Measurements from ENCODE around the gene CTRB2. TPM values are rescaled to one million over a fixed set of nuclear protein-coding genes. Genes with fewer than 3 reads are reported as not detected.
A peak's percentile ranks its signal among the peaks of the same experiment; 100 is the strongest.

The CTRB2 gene
- total RNA-seq: not detected in 2 replicates

- DNase-seq (ENCODE audit: low read depth in 2 of 2): no peak
Observed at GRCh38 chr16:75206749-75207451, at the start of gene CTRB2. Gene CTRB2 (minus strand): TSS chr16:75207161. CDS start chr16:75207141, 20 bp downstream.

GRCh38 chr16:75256059-75256571 is 49.2 kb upstream of the CTRB2 start:
- peak in 1 of 2 donors; percentile 70 for DNase-seq (ENCODE audit: low read depth in 2 of 2)

- peak in 1 of 2 donors; percentile 79 for DNase-seq (ENCODE audit: low read depth in 2 of 2)
Observed at GRCh38 chr16:75254359-75254837, 47.4 kb upstream of the CTRB2 start.

GRCh38 chr16:75252946-75253911 is 46.3 kb upstream of the CTRB2 start:
- DNase-seq (ENCODE audit: low read depth in 2 of 2): peak in 1 of 2 donors; percentile 66

- no peak for DNase-seq (ENCODE audit: low read depth in 2 of 2)
Observed at GRCh38 chr16:75252049-75252864, 45.3 kb upstream of the CTRB2 start.

GRCh38 chr16:75251280-75252048 is 44.5 kb upstream of the CTRB2 start, which contains the start of gene BCAR1:
Gene BCAR1 (minus strand): TSS chr16:75251624. CDS start chr16:75251482, 142 bp downstream.
- peak; percentile 65 to 94 for DNase-seq (ENCODE audit: low read depth in 2 of 2)

GRCh38 chr16:75250809-75251279 is 43.9 kb upstream of the CTRB2 start:
- DNase-seq (ENCODE audit: low read depth in 2 of 2): peak in 1 of 2 donors; percentile 60

GRCh38 chr16:75250089-75250808 is 43.3 kb upstream of the CTRB2 start:
- no peak for DNase-seq (ENCODE audit: low read depth in 2 of 2)

GRCh38 chr16:75249441-75249840 is 42.5 kb upstream of the CTRB2 start:
- no peak for DNase-seq (ENCODE audit: low read depth in 2 of 2)

GRCh38 chr16:75248536-75249380 is 41.8 kb upstream of the CTRB2 start:
- DNase-seq (ENCODE audit: low read depth in 2 of 2): no peak

- DNase-seq (ENCODE audit: low read depth in 2 of 2): peak in 1 of 2 donors; percentile 62
Observed at GRCh38 chr16:75248142-75248535, 41.2 kb upstream of the CTRB2 start.

GRCh38 chr16:75247249-75247648 is 40.3 kb upstream of the CTRB2 start:
- DNase-seq (ENCODE audit: low read depth in 2 of 2): no peak

- DNase-seq (ENCODE audit: low read depth in 2 of 2): peak in 1 of 2 donors; percentile 53
Observed at GRCh38 chr16:75246504-75247205, 39.7 kb upstream of the CTRB2 start.

- DNase-seq (ENCODE audit: low read depth in 2 of 2): peak; percentile 90 to 95
Observed at GRCh38 chr16:75244844-75245758, 38.1 kb upstream of the CTRB2 start.

- DNase-seq (ENCODE audit: low read depth in 2 of 2): peak in 1 of 2 donors; percentile 46
Observed at GRCh38 chr16:75244225-75244809, 37.4 kb upstream of the CTRB2 start.

GRCh38 chr16:75243667-75244224 is 36.8 kb upstream of the CTRB2 start:
- no peak for DNase-seq (ENCODE audit: low read depth in 2 of 2)

Measured in dermis microvascular lymphatic vessel endothelial cell (primary cell).